Stimulated activated CD8-positive, alpha-beta memory T cell treated with anti-CD3 and anti-CD28 coated beads, Interleukin-7, amount 100 ng/mL, for 48 hours (primary cell): ENCODE results near the gene PRSS33.

ENCODE experiments used
- DNase-seq, 2 donors: peaks; one replicate each; pipeline ENCODE4 v3.0.0-alpha.2; 2020; ENCODE audit warnings: low read depth in 1 of 2; ENCODE audit errors: extremely low read depth in 1 of 2

PRSS33 gene

DNA sequence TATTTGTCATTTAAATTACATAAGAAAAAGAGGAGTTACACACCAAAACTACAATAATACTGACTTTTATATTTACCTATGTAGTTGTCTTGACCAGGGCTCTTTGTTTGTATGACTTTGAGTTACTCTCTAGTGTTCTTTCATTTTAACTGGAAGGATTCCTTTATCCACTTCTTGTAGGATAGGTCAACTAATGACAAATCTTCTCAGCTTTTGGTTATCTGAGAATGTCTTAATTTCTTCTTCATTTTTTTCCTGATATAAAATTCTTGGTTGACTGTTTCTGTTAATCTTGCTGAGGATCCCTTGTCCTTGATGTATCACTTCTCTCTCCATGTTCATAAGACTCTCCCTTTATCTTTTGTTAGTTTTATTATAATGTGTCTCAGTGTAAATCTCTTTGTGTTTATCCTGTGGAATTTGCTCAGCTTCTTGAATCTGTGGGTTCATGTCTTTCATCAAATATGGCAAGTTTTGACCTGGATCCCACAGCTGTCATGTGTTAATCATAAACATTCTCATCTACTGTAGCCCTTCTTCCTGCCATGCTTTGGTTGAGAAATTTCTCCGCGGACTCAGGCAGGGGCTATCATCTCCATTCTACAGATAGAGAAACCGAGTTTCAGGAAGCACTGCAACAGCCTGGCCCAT, 16.3 kb upstream of the PRSS33 start:
- no peak for DNase-seq

DNA sequence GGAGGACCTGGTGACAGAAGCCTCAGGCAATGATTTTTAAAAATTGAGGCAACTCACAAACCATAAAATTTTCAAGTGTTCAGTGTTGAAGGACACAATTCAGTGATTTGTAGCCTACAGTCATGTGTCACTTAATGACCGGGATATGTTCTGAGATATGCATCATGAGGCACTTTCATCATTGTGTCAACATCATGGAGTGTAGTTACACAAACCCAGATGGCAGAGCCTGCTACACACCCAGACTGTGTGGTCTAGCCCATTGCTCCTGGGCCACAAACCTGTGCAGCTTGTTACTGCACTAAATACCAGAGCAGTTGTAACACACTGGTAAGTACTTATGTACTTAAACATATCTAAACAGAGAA, 12.5 kb upstream of the PRSS33 start:
- DNase-seq, result no peak

DNA sequence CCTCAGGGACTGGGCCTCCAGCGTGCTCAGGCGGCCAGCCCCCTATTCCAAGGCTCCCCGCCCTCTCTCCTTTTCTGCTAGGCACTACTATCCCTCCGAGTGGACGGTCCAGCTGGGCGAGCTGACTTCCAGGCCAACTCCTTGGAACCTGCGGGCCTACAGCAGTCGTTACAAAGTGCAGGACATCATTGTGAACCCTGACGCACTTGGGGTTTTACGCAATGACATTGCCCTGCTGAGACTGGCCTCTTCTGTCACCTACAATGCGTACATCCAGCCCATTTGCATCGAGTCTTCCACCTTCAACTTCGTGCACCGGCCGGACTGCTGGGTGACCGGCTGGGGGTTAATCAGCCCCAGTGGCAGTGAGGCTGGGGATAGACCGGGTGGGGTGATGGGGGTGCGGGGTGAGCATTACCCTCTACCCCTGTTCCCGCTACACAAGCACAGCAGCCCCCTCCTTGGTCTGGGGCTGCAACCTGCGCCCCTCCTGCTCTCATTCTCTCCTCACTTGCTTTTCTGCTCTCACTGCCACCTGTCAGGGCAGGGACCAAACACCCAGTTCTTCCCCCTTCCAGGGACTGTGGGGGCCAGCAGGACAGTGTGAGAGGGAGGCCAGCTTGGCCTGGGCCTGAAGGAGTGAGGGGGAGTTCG, 12.0 kb upstream of the PRSS33 start:
- no peak for DNase-seq

DNA sequence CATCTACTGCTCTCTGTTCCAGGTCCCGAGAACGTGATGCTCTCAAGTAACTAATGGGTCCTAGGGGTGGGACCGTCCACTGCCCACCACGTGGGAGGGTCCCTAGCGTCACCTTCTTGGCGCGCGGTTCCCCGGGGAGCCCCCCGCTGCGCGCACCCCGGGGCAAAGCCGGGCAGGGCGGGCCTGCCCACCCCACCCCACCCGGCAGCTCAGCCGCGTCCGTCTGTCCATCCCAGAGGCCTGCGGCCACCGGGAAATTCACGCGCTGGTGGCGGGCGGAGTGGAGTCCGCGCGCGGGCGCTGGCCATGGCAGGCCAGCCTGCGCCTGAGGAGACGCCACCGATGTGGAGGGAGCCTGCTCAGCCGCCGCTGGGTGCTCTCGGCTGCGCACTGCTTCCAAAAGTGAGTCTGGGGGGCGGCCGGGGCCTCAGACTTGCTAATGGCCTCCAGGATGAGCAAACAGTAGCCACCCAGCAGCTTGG, 11.4 kb upstream of the PRSS33 start:
- DNase-seq, result no peak

DNA sequence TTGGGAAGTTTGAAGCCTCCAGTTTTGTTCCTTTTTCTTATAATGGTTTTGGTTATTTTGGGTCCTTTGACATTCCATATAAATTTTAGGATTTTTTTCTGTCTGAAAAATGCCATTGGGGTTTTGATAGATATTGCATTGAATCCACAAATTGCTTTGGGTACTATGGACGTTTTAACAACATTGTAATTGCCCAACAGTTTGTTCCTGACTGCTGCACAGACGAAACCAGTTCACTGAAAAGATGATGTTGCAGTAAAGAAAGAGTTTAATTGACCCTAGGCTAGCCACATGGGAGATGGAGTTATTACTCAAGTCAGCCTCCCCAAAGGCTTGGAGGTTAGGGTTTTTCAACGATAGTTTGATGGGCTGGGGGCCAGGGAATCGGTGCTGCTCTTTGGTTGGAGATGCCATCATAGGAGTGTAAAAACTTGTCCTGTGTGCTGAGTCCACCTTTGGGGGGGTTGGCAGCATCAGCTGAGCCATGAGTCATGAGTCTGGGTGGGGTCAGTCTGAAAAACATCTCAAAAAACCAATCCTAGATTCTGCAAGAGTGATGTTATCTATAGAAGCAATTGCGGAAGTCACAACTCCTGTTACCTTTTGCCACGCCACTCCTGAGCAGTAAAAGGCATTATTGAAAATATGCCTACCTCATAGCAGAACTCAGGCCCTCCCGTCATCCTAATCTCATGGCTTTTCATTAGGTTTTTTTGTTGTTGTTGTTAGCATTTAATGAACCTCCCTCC, 8.2 kb upstream of the PRSS33 start:
- no peak for DNase-seq

DNA sequence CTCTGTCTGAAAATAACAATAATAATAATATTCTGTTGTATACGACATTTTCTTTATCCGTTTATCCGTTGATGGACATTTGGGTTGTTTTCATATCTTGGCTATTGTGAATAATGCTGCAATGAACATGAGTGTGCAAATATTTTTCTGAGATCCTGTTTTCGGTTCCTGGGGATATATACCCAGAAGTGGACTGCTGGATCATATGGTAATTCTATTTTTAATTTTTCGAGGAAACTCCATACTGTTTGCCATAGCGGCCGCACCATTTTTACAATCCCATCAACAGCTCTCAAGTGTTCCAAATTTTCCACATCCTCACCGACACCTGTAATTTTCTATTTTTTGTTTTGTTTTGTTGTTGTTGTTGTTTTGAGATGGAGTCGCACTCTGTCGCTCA, 5.6 kb upstream of the PRSS33 start:
- no peak for DNase-seq

DNA sequence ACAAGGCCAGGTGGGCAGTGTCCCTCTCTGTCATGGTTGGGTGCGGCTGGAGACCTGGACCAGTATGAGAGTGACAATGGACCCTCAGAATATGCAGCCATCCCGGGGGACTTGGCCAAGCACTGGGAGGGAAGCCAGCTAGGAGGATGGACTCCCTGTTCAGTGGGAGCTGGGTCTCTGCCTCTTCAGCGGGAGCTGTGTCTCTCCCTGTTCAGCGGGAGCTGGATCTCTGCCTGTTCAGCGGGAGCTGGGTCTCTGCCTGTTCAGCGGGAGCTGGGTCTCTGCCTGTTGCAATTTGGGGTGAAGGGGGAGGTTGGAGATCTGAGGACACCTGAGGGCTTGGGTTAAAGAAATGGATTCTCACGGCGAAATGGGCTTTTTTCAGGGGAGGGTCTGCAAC, 3.8 kb upstream of the PRSS33 start:
- no peak for DNase-seq

DNA sequence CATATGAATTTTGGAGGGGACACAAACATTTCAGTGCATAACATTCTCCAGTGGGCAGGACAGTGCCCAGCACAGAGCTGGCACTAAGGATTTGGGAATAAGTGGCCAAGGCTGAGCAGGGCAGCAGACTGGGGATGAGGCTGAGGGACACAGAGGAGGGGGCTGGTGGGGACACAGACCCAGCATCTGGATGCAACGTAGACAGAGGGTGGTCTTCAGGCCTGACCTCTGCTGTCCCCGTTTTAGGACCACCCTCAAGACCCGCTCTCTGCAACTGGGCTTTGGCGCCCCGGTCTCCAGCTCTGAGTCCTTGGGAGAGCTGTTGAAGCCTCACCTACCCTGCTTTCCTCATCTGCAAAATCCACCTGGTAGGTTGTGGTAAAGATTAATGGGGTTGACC, 3.3 kb upstream of the PRSS33 start:
- DNase-seq, result no peak

DNA sequence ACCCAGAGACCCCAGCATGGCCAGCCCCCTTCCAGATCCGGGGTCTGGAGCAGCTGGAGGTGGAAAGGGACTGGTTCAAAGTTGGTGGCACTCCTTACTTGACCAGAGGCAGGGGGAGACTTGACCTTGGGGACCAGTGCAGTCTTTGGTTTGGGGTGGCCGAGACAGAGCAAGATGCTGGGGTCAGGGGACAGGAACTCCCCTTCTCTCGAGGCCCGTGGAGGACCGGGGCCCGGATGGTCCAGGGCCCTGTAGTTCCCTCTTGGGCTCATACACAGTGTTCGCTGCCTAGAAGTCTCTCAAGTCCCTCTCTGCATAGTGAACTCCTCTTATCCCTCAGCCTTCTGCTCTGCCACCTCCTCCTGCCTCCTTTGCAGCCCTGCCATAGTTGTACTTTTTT, 601 bp upstream of the PRSS33 start:
- DNase-seq, result no peak

DNA sequence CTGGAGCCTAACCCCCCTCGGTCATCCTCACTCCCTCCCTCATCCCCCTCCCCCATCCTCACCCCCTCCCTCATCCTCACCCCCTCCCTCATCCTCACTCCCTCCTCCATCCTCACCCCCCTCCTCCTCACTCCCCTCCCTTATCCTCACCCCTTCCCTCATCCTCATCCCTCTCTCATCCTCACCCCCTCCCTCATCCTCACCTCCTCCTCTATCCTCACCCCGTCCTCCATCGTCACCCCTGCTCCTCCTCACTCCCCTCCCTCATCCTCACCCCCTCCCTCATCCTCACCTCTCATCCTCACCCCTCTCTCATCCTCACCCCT, 571 bp downstream of the PRSS33 start:
- DNase-seq, result no peak

DNA sequence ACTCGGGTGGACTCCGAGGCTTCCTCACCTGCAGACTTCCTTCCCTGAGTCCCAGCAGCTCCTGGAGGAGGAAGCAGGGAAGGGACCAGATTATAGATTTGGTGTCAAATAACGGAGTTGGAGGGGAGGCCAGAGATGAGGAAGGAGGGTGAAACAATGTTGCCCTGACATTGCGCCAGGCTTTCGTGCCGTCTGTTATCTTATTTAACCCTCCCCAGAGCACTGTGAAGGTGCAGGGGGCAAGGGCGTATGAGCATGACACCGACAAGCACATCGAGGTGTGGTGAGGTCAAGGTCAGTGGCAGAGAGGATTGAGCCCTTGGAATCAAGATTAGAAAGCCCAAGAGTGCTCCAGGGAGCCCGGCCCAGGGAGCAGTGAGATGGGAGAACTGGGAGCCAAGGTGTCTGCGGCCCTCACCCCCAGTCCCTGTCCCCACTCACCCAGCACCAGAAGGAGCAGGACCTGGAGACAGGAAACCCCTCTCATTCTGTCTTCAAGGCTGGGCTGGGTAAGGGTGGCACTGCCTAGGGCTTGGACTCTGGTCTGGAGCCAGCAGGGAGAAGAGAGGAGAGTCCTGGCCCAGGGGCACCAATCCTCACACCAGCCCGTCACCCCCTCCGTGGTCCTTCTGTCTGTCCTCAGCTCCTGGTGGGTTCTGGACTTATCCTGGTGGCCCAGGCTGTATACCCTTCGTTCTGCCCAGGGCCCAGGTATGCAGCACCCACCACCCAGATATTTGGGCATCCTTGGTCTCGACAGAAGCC, 1.1 kb downstream of the PRSS33 start:
- no peak for DNase-seq

DNA sequence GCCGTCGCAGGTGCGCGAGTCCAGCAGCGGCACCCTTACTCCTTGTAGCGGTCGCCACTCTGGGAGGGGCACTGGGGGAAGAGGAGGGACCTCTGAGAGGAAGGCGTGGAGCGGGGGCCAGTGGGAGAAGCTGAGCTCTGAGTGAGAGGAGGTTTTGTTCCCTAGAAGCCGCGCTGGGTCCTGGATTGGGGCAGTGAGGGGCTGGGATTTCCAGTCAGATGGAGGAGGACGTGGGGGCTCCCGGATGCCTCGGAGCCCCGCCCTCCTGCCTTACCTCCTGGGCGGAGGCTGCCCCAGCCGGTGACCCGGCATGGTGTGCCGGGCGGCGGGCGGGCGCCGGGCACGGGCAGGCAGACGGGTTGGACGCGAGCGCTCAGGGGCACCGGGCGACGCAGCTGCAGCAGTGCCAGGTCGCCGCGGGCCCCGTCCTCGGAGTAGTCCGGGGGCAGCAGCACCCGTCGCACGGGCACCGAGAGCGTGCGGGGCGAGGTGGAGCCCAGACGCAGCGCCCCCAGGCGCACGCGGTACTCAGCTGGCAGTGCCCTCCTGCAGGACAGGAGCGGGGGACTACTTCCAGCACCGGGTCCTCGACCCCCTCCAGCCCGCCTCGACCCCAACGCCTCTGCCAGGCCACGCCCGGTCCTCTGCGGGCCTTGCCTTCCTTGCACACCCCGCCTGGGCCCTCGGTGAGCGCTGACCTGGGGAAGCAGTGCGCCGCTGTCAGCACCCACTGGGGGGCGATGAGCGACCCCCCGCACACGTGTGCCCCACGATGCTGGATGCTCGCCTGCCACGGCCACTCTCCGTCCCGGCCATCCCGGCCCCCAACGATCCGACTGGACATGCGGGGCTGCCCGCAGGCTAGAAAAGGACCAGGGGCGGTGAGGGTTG, 2.0 kb downstream of the PRSS33 start:
- peak in 1 of 2 donors; percentile 29 for DNase-seq

DNA sequence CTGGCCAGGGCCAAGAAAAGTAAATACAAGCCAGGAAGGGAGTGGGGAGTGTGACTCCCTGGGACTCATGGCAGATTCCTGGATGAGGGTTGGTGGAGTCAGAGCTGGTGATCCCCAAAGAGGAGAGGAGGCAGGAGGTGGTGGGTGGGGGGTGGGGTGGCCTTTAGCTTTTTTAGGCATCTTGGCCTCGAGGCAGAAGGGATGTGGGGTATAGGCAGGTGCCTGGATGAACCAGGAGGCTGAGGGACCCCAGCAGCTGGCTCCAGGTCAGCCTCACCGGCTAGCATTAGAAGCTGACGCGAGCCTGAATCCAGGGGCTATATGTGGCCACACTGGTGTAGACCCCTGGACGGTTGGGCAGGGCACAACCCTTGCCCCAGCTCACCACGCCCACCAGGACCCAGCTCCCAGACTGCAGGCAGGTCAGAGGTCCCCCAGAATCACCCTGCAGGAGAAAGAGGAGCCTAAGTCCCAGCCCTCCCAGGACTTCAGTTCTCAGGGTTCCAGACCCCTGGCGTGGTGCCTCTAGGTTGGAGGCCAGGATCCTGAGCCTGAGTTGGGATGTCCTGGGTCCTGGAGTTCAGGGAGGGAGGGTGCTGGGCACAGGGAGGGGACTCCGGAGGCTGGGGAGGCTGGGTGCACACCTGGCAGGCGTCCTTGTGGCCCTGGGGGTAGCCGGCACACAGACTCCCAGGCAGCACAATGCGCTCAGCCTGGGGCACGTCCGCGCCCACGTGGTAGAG, 2.8 kb downstream of the PRSS33 start:
- DNase-seq, result no peak

DNA sequence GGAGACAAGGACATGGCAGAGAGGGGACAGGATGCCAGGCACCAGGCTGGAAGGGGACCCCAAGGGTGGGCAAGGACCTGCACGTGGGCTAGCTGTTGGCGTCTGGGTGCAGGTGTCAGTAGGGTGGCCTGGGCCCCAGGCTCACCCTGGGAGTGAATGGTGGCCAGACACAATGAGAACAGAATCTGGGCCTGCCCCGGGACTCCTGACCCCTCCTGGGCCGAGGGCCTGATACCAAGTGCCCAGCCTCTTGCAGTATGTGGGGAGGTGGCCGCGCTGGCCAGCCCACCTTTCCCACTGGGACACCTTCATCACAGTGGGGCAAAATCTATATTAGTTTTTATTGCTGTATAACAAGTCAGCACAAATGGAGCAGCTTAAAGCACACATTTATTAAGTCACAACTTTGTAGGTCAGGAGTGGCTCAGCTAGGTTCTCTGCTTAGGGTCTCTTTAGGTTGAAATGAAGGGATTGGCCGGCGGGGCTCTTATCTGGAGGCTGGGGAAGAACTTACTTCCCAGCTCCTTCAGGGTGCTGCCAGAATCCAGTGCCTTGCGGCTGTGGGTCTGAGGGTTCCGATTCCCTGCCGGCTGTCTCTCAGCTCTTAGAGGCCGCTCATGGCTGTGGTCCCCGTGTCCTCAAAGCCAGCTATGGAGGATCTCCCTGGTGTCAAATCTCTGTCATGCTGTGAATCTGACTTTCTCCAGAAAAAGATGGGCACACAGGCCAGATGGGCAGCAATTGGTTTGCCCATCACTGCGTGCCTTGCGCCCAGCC, 3.6 kb downstream of the PRSS33 start:
- no peak for DNase-seq

DNA sequence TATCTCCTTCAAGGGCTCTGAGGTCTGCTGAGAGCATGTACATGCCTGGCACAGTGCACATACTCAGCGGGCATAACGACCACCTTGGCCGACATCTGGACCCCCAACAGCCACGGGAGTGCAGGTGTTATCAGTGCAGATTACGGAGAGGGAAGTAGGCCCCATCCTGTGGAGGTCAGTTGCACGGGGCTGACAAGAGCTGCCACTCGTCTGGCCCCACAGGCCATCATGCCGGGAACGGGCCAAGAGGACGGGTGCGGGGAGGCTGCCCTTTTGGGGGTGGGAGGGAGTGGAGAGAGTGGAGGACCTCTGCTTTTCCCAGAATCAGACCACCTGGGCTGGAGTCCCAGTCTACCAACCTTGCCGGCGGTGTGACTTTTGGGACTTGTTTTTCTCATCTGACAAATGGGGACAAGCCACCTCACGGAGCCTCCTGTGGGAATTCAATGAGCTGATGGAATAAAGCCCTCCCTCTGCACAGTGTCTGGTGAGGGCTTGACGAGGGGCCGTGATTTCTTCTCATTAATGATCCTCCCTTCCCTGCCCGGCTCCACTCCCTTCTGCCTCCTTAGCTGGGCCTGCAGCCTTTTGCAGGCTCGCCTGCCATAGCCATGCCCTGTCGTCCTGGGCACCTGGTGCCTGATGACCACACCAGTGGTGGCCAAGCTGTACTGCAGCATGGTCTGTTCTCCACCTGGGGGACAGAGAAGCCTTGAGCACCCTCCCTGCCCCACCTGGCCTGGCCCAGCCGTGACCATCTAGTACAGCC, 4.6 kb downstream of the PRSS33 start:
- DNase-seq, result no peak

DNA sequence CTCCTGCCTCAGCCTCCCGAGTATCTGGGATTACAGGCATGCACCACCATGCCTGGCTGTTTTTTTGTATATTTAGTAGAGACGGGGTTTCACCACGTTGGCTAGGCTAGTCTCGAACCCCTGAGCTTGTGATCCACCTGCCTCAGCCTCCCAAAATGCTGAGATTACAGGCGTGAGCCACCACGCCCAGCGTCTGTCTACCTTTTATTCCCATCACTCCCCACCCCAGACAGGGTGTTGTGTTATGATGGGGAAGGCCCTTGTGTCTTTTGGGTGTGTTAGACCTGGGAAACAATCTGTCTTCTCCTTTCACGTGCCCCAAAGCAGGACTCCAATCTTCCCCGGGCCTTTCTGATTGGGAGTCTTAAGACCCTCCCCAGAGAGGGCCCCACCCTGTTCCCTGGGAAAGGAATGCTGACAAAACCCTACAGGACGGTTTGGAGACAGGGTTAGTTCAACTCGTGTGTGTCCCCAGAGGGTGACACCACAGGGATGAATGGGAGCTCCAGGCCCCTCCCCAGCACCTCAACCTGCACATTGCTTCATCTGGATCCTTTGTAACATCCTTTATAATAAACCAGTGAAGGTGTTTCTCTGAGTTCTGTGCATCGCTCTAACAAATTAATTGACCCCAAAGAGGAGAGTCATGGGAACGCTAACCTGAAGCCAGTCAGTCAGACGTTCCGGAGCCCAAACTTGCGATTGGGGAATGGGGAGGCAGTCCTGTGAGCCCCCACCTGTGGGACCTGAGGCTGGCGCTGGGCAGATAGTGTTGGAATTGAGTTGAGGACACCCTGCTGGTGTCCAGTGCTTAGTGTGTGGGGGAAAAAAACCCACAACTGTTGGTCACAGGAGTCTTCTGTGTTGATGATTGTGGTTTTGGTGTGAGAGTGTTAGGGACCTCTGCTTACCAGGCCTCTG, 7.1 kb downstream of the PRSS33 start:
- DNase-seq, result no peak

DNA sequence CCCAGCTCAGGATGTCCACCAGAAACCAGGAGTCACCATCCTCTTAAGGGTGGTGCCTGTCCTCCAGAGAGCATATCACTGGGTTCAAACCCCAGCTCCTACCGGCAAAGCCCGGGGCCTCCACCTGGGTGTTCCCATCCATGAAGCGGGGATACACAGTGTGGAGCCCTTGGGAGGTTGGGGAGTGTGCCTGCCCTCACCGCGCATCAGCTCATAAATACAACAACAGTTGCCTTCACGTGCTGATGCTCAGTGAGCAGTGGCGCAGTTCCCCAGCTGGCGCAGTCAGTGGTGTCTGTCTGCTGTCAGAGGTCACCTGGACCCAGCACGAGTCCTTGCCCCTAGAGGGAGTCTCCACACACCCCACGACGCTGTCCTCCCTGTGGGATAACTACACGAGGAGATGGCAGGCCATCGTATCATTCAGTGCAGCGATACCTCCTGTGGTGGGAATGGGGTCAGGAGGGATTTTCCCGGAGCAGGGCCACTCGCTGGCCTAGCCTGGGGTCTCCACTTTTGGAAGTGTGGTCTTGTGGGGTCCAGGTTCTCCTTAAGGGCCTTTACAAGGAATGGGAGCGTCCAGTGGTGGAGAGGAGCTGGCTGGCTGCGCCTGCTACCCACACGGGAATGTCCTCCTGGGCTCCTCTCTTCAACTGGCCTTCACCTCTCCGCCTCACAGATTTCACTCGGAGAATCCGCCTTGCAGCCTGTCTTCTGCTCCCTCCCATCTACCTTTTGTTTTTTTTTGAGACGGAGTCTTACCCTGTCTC, 8.0 kb downstream of the PRSS33 start:
- DNase-seq, result no peak
